Activated CD4-positive, CD25-positive, alpha-beta regulatory T cell treated with anti-CD3 and anti-CD28 coated beads, Interleukin-2, amount 50 U/mL, for 72 hours (primary cell): ENCODE results near the gene TOP2A.
A peak's percentile ranks its signal among the peaks of the same experiment; 100 is the strongest.

ENCODE experiments used
- DNase-seq: peaks from one replicate; pipeline ENCODE4 v3.0.0; 2021

Gene TOP2A

DNA sequence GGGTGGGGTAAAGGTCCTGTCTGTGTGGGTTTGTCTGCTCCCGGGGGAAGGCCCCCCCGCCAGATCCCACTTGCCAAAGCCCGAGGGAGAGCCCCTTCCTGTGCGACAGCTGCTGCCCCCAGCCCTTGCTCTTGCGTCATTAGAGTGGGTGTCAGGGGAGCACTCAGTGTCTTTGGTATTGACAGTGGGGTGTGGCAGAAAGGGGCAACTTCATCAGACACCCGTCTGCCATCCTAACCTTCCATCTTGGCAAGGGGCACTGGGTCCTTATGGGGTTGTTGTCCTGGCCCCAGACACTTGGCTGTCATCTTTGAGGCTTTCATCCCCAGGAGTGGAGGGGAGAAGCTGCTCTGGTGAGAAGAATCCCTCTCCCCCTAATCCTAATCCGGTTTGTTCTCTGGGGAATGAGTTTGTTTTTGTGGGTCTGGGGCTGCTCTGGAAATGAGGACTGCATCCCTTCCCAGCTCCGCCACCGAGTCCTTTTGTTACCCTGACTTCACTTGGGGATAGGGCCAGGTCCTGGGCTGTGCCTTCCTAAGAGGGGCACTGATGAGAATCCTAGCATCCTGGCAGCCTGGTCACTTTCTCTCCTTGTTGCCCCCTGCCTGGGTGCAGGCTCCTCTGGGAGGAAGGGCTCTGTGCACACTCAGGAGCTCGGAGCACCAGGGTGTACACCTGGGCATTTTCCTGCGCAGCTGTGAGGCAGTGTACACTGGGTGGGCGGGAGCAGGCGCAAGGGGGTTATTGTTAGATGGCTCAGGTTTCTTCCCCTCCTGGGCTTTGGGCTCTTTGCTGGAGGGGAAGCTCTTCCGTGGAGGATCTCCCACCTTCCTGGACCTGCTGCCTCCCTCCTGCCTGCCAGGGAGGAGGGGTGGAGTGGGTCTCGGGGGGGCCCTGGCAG is 74.2 kb downstream of the TOP2A start:
- no peak for DNase-seq

DNA sequence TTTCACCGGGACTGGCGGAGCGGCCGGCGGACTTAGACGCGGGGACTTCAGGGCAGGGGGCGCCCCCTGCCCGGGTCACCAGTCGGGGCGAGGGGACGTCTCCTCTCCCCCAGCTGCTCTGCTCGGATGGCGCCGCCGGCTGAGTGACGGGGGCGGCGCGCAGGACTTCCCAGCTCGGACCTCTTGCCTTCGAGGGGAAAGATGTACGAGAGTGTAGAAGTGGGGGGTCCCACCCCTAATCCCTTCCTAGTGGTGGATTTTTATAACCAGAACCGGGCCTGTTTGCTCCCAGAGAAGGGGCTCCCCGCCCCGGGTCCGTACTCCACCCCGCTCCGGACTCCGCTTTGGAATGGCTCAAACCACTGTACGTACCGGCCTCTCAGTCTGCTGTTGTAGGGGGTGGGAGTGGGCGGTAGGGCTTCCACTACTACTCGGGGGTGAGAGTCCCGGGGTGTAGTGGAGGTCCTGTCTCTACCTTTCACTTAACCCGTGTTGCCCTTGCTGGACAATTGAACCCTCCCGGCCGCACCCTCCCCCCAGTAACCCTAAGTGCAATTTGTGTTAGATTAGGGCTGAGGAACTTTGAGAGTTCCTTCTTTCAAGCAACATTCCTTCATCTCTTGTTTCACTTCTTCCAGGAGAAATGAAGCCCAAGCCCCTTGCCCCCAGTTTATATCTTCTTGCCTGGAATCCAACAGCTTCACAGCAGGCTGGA is 75.0 kb downstream of the TOP2A start:
- no peak for DNase-seq

DNA sequence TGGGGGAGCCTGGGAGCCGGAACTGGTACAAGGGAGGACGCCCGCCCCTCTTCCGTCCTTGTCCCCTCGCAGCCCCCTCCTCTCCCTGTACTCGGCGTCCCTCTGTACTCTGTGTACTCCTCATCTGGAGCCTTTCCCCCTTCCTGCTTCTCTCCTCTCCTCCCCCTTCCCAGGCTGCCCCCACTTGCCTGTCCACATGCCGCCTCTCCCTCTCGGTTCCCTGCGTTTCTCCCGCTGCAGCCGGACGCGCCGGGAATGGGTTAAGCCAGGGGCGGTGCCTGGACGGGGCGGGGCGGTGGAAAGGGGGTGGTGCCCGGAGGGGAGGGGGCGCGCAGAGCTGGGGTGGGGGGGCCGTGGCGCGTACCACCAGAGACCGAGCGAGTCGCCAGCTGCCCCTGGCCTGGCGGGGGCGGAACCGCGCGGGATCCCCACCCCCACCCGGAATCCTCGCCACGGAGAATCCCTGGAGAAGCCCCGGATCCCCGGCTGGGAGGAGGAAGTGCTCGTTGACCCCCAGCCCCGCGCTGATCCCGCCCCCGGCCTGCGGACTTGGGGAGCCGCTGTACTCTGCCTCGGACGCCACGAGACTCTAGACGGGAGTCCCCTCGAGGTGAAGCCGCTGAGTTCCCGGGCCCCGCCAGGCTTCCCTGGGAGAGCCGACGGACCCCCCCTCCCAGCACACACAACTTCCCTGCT is 75.7 kb downstream of the TOP2A start:
- no peak for DNase-seq

DNA sequence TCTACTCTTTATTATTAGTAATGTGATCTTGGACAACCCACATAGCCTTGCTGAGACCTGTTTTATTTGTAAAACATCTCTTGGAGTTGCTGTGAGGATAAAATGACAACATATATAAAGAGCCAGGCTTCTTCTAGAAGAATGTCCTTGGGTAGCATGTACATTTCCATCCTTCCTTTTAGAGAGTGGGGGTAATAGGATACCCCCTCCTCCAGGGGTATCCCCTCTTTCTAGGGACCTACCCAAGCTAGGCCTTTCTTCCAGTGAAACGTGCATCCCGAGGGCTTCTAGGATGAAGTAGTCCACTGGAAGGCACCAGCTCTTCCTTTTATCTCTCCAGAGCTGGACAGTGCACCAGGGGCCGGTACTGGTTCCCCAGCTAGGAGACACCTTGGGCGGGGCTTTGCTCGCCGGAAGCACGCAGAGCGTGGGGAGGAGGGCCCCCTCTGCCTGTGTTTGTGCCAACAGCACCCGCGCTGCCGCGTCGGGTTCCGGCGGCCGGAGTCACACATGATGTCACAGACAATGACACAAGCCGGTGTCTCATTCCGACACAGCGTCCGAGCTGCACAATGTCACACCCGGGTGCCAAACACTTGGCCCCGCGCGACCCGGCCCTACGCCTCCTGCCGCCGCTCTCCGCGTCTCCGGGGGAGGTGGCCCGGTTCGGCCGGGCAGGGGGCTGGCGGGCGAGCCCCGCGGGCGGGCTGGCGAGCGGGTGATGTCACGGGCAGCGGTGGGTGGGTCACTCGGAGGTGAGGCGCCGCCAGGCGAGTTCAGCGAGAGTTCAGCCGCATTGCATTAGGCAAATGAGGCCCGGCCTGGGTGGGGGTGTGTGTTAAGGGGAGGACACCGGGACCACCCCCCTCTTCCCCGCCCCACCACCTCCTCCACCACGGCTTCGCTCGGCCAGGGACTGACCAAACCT is 76.6 kb downstream of the TOP2A start:
- peak; percentile 82 for DNase-seq

GRCh38 chr17:40340327-40340726 is 77.4 kb downstream of the TOP2A start:
- DNase-seq = no peak

GRCh38 chr17:40338941-40339649 is 78.6 kb downstream of the TOP2A start:
- no peak for DNase-seq
